22Rv1 (cell line): ENCODE measurements around the gene NFKB1.

ENCODE experiments used
- CTCF ChIP-seq: fragments of 450-650 bp; IDR thresholded peaks from 2 replicates; pipeline ENCODE4 v1.5.1; 2017; ENCODE audit warnings: mild to moderate bottlenecking
- ZFX ChIP-seq: fragments of 450-650 bp; IDR thresholded peaks from 2 replicates; pipeline ENCODE4 v1.6.1; 2017; ENCODE audit warnings: antibody characterized with exemption, borderline replicate concordance

- TF ChIP-seq CTCF (no peak), ZFX (no peak)
Observed at GRCh38 chr4:102547973-102548372, 46.8 kb downstream of the NFKB1 start.
